SK-N-MC (cell line): ENCODE results near the gene COPS7A.

ENCODE experiments used
- FOXP2 ChIP-seq: optimal IDR thresholded peaks from 2 replicates; pipeline ENCODE3; 2011; ENCODE audit warnings: mild to moderate bottlenecking, moderate library complexity; ENCODE audit not compliant: insufficient read depth; ENCODE audit errors: extremely low read length, control extremely low read depth
- POLR2AphosphoS5 ChIP-seq: IDR thresholded peaks from 2 replicates; pipeline ENCODE4 v1.6.1; 2012; ENCODE audit warnings: mild to moderate bottlenecking, low read depth, low read length, borderline replicate concordance

GRCh38 chr12:6780573-6780972 is 56.7 kb downstream of the COPS7A start:
- TF ChIP-seq POLR2AphosphoS5, result no peak
- TF ChIP-seq FOXP2, result no peak
